Stimulated activated CD8-positive, alpha-beta memory T cell treated with anti-CD3 and anti-CD28 coated beads, Interleukin-2, amount 100 ng/mL, for 48 hours (primary cell): Measurements from ENCODE around the gene TCEA2.

Experiments
- DNase-seq, 2 donors: peaks; one replicate each; pipeline ENCODE4 v3.0.0-alpha.2; 2020; ENCODE audit warnings: low read depth in 2 of 2

TCEA2 gene

DNA sequence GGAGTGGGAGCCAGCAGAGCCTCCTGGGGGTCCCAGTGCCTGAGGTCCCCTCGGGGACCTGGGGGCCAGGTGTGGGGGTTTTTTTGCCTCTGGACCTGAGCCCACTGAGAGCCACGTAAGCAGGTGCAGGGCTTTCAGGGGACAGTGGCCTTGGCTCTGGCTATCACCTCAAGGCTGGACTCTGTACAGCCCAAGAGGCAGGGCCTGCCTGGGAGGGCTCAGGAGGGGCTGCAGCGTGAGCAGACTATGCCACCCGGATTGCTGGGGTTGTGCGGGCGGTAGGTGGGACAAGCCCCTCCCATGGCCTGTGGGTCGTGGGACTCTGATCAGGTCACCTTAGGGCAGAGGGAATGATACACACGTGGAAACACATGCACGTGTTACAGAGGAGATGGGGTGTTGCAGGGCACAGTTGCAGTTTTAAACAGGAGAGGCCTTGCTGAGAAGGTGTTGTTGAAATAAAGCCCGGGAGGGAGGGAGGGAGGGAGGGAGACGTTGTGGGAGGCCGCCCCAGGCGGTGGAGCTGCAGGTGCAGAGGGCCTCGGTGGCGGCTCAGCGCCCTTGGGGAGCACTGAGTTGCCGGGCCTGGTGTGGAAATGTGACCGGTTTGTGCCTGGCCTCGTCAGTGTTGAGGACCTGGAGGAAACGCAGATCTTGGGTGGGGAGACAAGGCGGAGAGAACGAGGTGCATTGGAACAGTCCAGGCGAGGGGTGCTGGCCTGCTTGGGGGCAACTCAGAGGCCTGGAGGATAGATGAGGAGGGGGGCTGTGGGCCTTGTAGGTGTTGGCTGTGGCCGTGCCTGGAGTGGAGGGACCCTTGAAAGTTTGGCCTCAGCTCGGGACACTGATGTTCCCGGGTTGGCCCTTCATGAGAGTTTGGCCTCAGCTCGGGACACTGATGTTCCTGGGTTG is 2.3 kb downstream of the TCEA2 start:
- DNase-seq = no peak

DNA sequence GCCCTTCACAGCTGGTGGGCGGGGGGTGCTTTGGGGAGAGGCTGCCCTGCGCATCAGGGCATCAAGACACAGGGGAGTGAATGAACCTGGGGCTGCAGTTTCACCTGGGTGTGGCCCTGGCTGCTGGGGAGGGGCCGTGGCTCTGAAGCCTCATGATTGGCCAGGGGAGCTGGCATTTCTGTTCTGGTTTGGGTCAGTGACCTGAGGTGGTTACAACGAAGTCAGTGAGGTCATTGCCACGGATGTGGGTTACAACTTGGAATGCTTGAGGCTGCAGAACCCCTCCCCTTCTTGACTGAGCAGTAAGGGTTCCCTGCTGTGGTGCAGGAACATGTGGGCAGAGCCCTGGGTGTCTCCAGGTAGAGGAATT is 3.0 kb downstream of the TCEA2 start:
- peak; percentile 43 to 50 for DNase-seq

DNA sequence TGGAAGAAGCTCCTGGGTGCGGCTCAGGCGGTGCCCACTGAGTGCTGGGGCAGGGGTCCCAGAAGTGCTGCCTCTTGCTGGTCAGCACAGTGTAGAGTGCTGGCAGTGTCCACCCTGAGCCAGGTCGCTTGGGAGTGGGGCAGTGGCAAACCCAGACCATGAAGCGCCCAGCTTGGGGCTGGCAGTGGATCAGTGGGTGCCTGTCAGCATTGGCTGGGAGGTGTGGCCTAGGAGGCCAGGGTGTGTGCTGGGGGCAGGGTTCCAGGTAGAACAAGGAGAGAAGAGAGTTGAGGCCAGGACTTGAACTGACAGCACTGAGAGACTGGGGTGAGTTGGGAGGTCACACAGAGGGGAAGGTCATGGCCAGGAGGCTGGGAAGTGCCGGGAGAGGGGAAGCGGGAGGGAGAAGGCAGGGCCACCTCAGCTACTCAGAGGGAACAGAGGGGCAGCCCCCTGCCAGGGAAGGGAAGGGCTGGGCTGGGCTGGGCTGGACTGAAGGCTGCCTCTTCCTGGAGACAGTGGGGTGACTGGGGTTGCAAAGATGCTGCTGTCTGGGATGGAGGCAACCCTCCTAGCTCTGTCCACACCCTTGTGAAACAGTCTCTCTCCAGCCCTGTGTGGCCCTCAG is 4.1 kb downstream of the TCEA2 start:
- no peak for DNase-seq

- no peak for DNase-seq
These were observed 4.8 kb downstream of the TCEA2 start for GRCh38 chr20:64067733-64068307.

DNA sequence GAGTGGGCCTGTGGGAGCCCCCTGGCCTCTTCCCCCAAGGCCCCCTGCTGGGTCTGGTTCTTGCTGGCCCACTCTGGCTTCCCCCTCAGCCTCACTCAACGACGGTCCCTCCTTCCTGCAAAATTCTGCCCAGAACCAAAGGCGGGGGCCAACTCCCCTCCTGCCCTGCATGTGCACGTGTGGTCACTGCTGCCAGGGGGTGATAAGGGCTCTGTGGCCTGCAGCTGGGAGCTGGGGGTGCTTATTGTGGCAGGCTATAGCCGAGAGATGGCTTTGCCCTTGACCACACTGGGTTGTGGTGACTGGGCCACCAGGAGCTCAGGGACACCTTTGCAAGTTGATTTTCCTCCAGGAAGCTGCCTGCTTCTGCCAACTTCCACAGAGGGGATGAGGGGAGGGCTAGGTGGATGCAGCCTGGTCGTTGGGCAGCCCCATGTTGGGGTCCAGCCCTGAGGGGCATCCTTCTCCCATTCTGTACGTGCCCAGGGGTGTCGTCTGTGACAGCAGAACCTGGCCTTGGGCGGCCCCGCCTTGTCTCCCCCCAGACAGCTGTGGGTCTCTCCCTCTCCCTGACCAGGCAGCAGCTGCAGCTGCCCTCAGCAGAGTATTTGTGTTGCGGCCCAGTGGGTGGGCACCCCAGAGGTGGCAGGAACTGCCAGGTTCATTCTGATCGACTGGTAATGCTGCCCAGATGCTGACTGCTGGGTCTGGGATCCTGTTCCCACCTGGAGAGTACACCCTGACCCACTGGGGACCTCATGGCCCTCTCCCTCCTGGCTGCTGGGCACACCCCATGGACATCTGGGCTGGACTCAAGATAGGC is 5.6 kb downstream of the TCEA2 start:
- no peak for DNase-seq

DNA sequence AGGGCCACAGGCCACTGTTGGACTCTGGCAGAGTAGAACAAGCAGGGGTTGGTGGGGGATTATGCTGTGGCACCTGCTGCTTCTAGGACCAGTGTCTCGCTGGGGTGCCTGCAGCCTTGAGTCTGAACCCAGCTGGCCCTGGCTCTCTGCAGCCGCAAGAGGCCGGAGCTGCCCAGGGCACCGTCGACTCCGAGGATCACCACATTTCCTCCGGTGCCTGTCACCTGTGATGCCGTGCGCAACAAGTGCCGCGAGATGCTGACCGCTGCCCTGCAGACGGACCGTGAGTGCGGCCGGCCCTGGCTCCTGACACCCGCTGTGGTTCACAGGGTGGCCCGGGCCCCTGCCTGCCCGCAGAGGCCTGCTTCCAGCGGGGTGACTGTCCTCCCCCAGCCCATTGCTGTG is 6.2 kb downstream of the TCEA2 start:
- DNase-seq = no peak

GRCh38 chr20:64069614-64070243 is 6.7 kb downstream of the TCEA2 start:
- no peak for DNase-seq

- no peak for DNase-seq
These were observed 7.4 kb downstream of the TCEA2 start for GRCh38 chr20:64070244-64070993.

DNA sequence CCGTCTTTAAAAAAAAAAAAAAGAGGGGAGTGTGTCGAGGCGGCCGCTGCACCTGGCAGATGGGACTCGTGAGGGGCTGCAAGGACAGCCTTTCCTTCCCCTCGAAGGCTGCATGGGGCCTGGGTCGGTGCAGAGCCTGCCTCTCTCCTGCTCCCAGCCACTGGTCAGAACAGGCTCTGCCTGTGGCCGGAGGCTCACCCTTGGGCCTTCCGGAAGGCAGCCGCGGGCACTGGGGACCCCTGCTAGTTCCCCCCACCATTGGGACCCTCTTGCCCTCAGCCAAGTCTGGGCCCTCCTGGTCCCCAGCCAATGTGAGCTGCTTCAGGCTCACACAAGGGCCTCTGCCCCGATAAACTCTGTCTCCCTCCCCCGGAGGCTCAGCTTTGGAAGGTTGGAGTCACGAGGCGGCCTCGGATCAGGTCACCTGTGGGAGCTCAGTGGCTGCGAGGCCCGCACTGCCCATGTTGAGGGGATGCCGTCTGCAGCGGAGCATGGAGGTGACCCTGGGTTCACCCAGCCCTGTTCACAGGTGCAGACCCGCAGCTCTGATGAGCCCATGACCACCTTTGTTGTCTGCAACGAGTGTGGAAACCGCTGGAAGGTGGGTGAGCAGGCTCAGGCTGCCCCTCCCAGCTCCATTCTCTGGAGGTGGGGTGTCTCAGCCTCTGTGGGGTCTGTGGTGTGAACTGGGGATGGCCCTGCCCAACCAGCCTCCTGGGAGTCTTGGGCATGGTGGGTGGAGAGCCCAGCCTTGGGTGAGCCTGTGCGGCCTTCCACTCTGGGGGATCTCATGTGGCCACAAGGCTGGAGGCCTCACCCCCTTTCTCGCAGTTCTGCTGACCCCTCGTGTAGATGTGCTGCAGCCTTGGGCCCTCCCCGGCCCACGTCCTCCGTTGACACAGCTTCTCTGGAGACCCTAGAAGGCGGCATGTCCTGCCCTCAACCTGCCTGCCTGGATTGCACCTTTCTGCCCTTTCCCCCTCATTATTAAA is 8.6 kb downstream of the TCEA2 start:
- no peak for DNase-seq

GRCh38 chr20:64072498-64073063 is 9.6 kb downstream of the TCEA2 start:
- DNase-seq = no peak

DNA sequence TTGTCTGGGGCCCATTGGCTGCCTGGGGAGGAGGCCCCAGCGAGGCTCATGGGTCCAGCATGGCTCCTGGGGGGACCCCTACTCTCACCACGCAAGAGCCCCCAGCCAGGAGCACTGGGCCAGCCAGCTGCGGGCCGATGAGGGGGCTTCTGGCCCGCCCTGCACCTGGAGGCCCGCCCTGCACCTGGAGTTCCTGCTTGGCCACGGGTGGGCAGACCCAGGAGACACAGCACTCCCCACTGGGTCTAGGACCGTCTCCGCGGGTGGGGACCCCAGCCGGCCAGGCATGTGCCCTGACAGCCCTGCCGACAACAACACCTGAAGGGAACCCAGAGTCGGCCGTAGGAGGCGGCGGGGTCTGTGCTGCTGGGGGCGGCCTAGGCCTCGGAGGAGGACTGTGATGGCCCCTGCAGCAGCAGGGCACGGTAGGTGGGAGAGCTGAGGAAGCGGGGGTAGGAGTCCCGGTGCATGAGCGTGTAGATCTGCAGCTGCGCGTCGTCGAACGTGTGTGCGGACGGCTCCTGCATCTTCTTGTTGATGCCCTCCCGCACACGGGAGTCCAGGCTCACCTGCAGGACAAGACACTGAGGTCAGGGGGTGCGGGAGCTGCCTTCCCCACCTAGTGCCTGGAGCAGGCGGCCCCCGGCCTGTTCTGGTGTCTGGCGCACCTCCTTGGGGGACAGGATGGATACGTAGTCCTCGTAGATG is 10.6 kb downstream of the TCEA2 start:
- DNase-seq = no peak

DNA sequence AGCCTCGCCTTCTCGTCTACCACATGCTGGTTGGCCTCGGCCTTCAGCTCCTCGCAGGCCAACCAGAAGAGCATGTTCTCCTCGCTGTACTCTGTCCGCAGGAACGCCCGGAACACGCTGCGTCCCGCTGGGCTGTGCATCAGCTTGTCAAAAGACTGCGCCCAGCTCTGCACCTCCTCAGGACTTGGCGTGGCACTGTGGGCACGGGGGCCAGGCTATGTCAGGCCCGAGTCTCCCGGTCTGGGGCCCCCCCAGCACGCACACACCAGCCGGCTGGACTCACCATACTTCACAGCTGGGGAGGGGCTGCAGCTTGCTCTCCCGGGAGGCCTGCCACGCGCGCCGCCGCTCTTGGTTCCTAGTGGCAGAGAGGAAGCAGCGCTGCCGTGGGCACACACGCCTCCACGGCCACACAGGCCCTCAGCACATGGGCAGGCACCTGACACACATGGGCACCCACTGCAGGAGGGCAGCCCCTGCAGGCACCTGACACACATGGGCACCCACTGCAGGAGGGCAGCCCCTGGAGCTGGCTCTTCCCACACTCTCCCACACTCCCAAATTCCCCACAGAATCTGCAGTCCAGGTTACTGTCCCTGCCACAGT is 11.3 kb downstream of the TCEA2 start:
- no peak for DNase-seq

DNA sequence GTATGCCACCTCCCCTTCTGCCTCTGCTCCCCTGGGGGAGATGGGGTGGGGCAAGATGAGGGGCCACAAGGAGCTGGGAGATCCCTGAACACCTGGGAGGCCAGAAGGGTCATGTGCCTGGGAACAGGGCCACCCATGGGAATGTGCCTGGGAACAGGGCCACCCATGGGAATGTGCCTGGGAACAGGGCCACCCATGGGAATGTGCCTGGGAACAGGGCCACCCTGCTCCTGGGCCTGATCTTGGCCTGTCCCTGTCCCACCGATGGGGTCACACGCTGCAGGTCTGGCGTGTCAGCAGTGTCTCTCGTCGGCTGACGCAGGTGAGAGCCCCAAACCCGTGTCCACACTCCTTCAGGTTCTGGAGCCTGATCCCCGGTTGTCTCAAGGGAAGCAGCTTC is 12.0 kb downstream of the TCEA2 start:
- no peak for DNase-seq

- no peak for DNase-seq
These were observed 12.6 kb downstream of the TCEA2 start for GRCh38 chr20:64075556-64075955.

- DNase-seq = no peak
These were observed 13.3 kb downstream of the TCEA2 start for GRCh38 chr20:64076061-64076997.

DNA sequence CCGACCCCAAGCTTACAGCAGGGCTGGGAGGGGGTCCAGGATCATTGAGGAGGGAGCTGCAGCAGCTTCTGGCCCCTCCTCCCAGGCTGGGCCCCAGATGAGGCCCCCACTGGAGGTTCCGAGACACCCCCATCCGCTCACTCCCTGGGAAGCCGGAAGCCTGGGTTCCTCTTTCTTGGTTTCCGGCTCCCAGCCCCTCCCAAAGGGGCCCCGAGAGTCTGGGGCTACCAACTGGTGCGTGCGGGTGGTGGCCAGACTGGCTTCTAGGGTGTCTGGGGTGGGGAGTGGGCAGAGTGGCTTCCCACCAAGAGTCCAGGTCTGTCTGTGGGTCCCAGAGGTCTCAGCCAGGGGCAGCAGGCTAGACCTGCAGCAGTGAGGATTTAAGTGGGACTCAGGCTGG is 14.1 kb downstream of the TCEA2 start:
- DNase-seq = peak in 1 of 2 donors; percentile 40

- DNase-seq = no peak
These were observed 14.5 kb downstream of the TCEA2 start for GRCh38 chr20:64077541-64077875.
